HUES6 (cell line): ENCODE measurements around the gene ADAMTSL5.

Experiments
- H3K27ac ChIP-seq: 2 replicates; pipeline ENCODE4 v1.7.0; 2013; ENCODE audit warnings: low read depth, mild to moderate bottlenecking, low read length, inconsistent platforms
- H3K27me3 ChIP-seq: 2 replicates; pipeline ENCODE4 v1.6.1; 2013; ENCODE audit warnings: low read length; ENCODE audit not compliant: control insufficient read depth, insufficient read depth
- H3K36me3 ChIP-seq: 2 replicates; pipeline ENCODE4 v1.6.1; 2013; ENCODE audit warnings: low read length; ENCODE audit not compliant: control insufficient read depth, insufficient read depth
- H3K4me1 ChIP-seq: 2 replicates; pipeline ENCODE4 v1.6.1; 2013; ENCODE audit warnings: low read length; ENCODE audit not compliant: control insufficient read depth, insufficient read depth
- H3K4me3 ChIP-seq: 2 replicates; pipeline ENCODE4 v1.5.1; 2013; ENCODE audit warnings: low read depth, low read length
- H3K9ac ChIP-seq: one replicate; pipeline ENCODE4 v1.6.1; 2013; ENCODE audit warnings: mild to moderate bottlenecking, low read length
- H3K9me3 ChIP-seq: 2 replicates; pipeline ENCODE4 v1.6.1; 2013; ENCODE audit warnings: low read depth, low read length; ENCODE audit not compliant: control insufficient read depth, insufficient read depth

Gene ADAMTSL5

GRCh38 chr19:1510807-1511206, 2.0 kb downstream of the ADAMTSL5 start:
- Histone ChIP-seq H3K9me3 (no peaks in the 10 kb centered on the region), H3K27ac (no peak overlapping the region), H3K36me3 (no peaks in the 10 kb centered on the region), H3K4me1 (peaks cover 5% of the 10 kb centered on the region; the same call in 1 of the 2 replicates), H3K4me3 (no peak overlapping the region), H3K27me3 (peaks cover 56% of the 10 kb centered on the region), H3K9ac (no peak overlapping the region)

GRCh38 chr19:1510442-1510806, 2.4 kb downstream of the ADAMTSL5 start:
- H3K27me3 ChIP-seq: peaks cover 56% of the 10 kb centered on the region
- H3K4me3 ChIP-seq: no peak overlapping the region
- H3K9me3 ChIP-seq: no peaks in the 10 kb centered on the region
- H3K4me1 ChIP-seq: peaks cover 5% of the 10 kb centered on the region; the same call in 1 of the 2 replicates
- no peak overlapping the region for H3K9ac ChIP-seq
- no peaks in the 10 kb centered on the region for H3K36me3 ChIP-seq
- H3K27ac ChIP-seq: no peak overlapping the region

GRCh38 chr19:1509602-1510441, 3.0 kb downstream of the ADAMTSL5 start:
- no peaks in the 10 kb centered on the region for H3K36me3 ChIP-seq
- no peak overlapping the region for H3K9ac ChIP-seq
- peaks cover 5% of the 10 kb centered on the region; the same call in 1 of the 2 replicates for H3K4me1 ChIP-seq
- peaks cover 55% of the 10 kb centered on the region for H3K27me3 ChIP-seq
- H3K4me3 ChIP-seq: no peak overlapping the region
- no peaks in the 10 kb centered on the region for H3K9me3 ChIP-seq
- H3K27ac ChIP-seq: no peak overlapping the region

- Histone ChIP-seq H3K9me3 (no peaks in the 10 kb centered on the region), H3K9ac (no peak overlapping the region), H3K27me3 (peaks cover 61% of the 10 kb centered on the region), H3K4me3 (peak overlapping the region; percentile 54), H3K4me1 (peaks cover 5% of the 10 kb centered on the region; the same call in 1 of the 2 replicates), H3K27ac (no peak overlapping the region), H3K36me3 (no peaks in the 10 kb centered on the region)
These were observed 4.3 kb downstream of the ADAMTSL5 start for GRCh38 chr19:1508507-1508856.

GRCh38 chr19:1507763-1508506, 4.9 kb downstream of the ADAMTSL5 start:
- H3K27ac ChIP-seq: peak overlapping the region; percentile 63; the same call in 1 of the 2 replicates
- no peaks in the 10 kb centered on the region for H3K9me3 ChIP-seq
- H3K4me3 ChIP-seq: peak overlapping the region; percentile 85

GRCh38 chr19:1507192-1507660, 5.6 kb downstream of the ADAMTSL5 start:
- peak overlapping the region; percentile 85 for H3K4me3 ChIP-seq
- no peak overlapping the region for H3K27ac ChIP-seq
- no peak overlapping the region for H3K9ac ChIP-seq
- peaks cover 9% of the 10 kb centered on the region; the same call in 1 of the 2 replicates for H3K4me1 ChIP-seq
- H3K9me3 ChIP-seq: no peaks in the 10 kb centered on the region
- H3K36me3 ChIP-seq: no peaks in the 10 kb centered on the region
- peaks cover 67% of the 10 kb centered on the region for H3K27me3 ChIP-seq

More at GRCh38 chr19:1507763-1508506, 4.9 kb downstream of the ADAMTSL5 start:
- Histone ChIP-seq H3K36me3 (no peaks in the 10 kb centered on the region), H3K27me3 (peaks cover 66% of the 10 kb centered on the region), H3K9ac (peak overlapping the region; percentile 63), H3K4me1 (peaks cover 9% of the 10 kb centered on the region; the same call in 1 of the 2 replicates)

GRCh38 chr19:1505991-1506881, 6.6 kb downstream of the ADAMTSL5 start:
- H3K9ac ChIP-seq: no peak overlapping the region
- no peaks in the 10 kb centered on the region for H3K36me3 ChIP-seq
- peaks cover 9% of the 10 kb centered on the region; the same call in 1 of the 2 replicates for H3K4me1 ChIP-seq
- no peak overlapping the region for H3K4me3 ChIP-seq
- no peak overlapping the region for H3K27ac ChIP-seq
- peaks cover 59% of the 10 kb centered on the region for H3K27me3 ChIP-seq
- H3K9me3 ChIP-seq: no peaks in the 10 kb centered on the region

GRCh38 chr19:1505012-1505411, 7.8 kb downstream of the ADAMTSL5 start:
- H3K4me1 ChIP-seq: peaks cover 7% of the 10 kb centered on the region; the same call in 1 of the 2 replicates
- H3K27ac ChIP-seq: no peak overlapping the region
- no peak overlapping the region for H3K4me3 ChIP-seq
- H3K36me3 ChIP-seq: no peaks in the 10 kb centered on the region
- H3K27me3 ChIP-seq: peaks cover 49% of the 10 kb centered on the region
- no peak overlapping the region for H3K9ac ChIP-seq
- H3K9me3 ChIP-seq: peaks cover 2% of the 10 kb centered on the region

GRCh38 chr19:1503925-1504773, 8.7 kb downstream of the ADAMTSL5 start:
- Histone ChIP-seq H3K36me3 (no peaks in the 10 kb centered on the region), H3K4me1 (peaks cover 7% of the 10 kb centered on the region; the same call in 1 of the 2 replicates), H3K4me3 (peak overlapping the region; percentile 49), H3K27me3 (peaks cover 42% of the 10 kb centered on the region), H3K9me3 (peaks cover 4% of the 10 kb centered on the region), H3K27ac (no peak overlapping the region), H3K9ac (no peak overlapping the region)
